Measurements from ENCODE around the gene LRRC4C.

LRRC4C gene

DNA sequence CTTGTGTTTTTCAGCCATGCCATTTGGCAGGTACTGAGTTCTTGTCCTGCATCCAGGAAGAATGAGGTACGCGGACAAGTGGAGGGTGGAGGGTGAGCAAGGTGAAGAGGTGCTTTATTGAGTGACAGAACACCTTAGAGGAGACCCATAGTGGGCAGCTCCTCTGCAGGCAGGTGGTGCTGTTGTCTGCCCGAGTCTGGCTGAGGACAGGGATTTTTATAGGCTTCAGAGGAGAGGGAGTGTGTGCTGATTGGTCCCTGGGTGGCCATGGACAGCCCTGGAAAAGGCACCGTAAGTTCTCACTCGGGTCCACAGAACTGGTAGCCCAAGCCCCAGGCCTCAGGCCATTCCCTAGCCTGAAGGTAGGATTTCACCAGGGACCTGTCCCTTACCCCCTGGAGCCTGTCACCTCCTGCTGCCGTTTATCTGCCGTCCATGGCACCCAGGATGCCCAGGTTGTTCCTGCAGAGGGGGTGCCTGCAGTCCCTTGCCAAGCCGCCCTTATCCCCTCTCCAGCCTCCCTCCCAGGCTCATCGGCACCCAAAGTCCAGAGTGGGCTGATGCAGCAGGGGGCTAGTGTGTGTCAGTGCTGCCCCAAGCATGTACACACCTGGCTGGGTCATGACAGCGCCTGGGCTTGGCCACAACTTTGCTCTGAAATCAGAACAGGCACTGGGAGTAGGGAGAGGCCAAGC is 213.6 kb downstream of the LRRC4C start:
- no peak for DNase-seq

DNA sequence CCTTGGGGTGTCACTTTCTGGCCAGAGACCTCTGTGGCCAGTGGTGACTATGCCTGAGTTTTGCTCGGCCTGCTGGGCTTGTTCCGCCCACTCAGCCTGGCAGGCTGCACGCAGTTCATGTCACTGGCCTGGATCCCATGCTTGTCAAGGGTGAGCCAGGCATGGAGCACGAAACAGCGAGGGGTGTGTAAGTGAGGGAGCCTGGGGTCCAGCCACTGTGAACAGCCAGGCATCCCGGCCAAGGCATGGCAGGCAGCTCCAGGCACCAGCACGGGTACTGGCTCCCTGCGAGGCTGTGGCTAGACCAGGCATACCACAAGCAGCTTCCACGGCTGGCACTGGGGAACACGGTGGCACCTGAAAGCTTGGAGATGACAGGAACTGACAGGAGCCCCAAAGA is 214.3 kb downstream of the LRRC4C start:
- no peak for DNase-seq

DNA sequence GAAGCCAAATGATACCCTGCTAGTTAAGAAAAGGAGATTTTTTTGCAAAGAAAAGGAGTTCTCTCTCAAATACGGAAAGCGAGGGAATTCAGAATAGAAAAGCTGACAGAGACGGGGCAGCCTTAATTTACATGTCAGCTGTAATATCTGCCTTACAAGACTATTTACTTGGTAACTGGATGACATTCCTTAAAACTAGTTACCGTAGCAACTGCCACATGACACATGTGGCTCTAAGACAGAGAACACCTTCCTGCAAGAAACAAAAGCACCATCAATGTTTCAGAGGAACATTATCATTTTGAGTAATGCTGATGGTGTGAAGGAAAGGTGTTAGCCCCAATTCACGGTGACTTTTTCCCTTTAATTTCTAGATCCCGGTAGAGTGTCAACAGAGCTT is 222.1 kb downstream of the LRRC4C start:
- no peak for DNase-seq

DNA sequence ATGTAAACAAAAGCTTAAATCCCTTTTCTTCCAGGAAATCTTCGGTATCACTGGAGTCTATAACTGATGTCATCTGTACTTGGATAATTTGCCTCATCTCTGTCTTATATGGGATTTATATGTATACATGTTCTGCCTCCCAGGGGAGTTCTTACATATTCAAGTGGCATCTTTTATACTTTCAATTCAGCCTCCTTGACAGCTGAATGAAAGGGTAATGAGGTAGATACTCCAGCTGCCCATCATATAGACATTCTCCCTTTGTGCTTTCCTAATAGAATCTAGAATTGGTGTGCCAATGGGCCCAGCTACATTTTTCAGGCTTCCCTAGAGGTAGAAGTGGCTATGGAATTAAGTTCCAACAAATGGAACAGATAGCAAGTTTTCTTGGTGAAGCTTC is 223.8 kb downstream of the LRRC4C start:
- no peak for DNase-seq

DNA sequence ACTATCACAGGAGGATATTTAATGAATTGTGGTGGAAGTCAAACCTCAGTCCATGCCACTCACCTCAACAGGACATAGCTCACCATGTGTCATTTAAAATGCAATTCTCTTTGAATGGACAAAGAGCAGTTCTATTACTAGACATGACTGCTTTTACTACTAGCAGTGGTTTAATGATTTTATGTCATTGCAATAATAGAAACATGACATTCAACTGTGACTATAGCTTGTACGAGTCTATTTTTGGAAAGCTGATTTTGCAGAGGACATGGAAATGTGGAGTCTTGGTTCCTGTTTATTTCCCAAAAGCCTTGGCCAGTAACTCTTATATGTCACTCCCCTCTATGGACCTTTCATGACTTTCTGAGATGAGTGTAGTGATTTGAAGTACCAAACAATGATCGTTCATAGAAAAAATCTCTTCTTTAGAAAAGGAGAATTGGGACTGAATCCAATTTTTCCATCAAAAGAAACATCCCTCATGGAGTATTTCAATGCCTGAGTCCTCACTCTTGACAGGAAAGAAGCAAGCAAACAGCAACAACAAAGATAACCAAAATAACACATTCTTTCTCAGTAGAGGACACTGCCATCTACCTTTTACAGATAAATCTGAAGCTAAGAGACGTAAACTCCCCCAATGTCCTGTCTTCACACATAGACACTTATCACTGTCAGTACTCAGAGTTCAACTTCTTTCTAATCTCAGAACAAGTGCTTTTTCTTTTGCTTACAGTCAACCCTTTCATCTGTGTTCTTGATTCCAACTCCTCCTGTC is 233.4 kb downstream of the LRRC4C start:
- no peak for DNase-seq

DNA sequence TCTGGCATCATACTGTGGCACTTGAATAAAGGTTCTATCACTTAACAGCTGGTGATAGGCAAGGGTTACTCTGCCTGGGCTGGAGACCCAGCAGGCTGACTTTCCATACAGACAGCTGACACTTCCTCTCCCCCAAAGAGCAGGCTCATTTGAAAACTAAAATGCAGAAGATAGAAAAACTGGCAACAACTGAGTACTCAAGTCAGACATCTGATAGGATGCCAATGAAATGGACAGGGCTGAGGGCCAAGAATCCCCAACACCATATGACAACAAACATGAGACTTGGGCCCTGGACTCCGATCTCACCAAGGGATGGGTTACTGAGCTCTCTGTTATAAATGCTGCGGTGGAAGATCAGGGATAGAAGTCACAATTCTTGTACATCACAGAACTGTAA is 237.2 kb downstream of the LRRC4C start:
- no peak for DNase-seq

DNA sequence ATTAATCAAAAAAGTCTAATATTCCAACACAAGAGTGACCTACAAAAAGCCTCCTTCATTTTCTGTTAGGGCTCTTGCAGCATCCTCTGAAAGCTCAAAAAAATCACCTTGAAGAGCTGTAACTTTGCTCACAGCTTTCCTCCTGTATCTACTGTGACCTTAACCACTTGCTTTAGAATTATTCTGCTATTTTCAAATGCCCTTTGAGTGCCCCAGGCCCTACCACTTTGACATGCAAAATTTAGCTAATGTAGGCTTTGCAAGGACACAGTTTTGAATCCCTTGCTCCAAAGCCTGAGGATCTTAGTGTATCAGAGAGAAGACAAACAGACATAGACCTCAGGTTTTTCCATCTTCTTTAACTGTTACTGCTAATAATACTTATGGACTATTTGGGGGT is 253.1 kb downstream of the LRRC4C start:
- no peak for DNase-seq

DNA sequence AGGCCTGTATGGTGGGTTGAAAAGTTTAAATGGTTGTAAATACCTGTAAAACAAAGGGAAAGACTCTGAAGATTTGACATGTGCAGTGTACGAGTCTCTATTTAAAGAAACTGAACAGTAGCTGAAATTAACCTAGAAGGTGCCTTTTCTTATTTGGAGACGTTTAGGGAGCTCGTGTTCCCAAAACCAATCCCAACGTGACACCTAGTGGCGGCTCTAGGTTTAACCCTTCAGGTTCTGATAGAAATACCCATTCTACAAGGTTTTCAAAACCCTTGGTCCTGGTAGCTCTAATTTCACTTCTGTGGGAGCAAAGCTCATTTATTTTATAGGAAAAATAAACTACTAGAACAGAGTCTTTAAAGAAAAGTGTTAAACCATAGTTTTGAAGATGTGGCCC is 258.3 kb downstream of the LRRC4C start:
- peak; percentile 34 for DNase-seq

DNA sequence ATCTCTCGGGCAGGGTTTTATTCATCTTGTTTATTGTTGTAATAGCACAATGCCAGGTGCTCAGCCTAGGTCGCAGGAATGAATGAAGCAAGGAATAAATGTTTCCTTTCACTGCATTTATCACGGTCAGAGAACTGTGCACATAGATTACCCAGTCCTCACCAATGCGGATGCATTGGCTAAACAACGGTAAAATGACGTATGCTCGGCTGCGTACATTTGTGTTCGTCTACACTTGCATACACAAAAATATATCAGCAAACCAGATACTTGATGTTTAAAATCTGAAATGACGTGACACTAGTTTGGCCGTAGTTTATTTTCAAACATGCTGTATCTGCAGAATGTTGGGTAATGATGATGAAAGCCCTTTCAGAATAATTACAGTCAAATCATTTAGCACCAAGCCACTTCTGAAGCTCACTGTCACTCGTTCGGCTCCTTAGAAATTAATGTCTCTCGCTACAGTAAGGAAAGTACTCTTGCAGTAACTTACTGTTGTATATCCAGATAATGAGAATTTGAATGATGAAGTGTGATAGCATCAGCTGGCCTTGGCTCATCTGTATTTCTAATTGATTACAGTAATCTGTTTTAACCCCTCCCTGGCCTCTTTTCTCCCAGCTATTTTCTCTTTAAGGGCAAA is 268.9 kb downstream of the LRRC4C start:
- DNase-seq = no peak

DNA sequence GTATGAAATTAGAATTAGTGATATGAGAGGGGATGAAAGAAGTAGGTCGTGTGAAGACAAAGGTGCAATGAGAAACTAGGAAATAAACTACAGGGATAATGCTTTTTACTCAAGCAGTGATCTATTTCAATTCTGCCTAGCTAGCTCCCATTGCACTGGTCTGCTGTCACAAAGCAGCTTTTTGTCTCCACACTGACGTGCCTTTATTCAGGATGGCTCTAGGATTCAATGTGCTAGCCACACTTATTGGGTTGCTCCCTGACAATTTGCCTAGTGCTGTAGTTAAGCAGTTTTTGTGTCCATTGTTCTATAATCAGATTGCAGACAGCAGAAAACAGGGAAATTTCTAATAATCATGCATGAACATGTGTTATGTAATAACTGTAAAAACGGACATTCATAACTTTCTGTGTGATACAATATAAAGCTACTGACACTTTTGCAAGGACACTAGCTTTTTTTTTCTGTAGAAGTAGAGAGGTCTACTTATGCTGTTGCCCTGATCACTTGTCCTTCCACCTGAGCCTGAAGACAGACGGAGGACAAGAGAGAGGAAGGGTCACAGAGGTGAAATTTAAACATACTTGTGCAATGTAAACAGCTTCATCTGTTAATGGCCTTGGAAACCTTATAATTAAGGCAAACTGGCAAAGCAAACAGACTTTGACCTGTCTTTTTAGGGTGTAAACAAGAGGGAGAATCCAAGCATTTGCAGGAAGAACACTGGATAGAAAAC is 269.6 kb downstream of the LRRC4C start:
- DNase-seq = no peak

DNA sequence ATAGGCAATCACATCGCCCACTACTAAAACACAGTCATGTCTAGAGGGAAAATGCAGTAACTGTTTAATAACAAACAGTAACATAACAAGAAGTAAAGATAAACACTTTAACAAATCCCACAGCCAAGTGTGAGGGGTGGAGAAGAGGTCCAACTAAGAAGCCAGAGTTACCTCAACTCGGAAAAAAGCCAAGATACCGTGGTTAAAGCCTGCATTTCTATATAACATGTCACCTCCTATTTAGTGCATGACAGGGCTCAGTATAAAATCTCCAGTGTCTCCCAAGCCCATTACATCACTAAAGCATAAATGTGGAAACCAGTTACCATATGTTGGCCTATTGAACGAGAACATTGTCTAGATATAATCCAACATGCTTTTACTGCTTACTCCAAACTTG is 281.7 kb downstream of the LRRC4C start:
- DNase-seq = no peak

DNA sequence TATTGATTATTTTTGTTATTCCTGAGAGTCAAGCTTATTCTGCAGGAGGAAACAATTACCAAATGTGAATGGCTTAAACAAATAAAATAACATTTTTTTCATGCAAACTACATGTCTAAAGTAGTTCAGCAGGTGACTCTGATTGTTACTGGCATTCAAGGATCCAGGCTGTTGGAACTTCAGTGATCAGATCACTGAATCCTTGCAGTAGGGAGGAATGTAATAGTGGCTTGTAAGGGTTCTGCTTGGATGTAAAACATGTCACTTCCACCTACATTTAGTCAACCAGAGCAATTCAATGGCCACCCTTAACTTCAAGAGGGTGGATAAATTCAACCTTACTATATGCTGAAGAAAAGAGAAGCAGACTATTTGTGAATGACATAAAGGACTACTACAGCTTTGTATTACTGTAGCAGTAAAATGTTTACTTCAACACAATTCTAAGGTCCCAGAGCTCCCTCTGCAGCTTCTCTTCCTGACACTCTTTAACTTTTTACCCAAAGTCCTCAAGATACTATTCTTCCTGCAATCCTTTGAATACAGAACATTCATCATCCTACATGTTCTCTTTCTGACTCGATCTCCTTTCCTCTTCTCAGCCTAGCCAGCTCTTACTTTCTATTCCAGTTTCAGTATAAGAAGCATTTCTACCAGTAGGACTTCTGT is 284.0 kb downstream of the LRRC4C start:
- DNase-seq = no peak

DNA sequence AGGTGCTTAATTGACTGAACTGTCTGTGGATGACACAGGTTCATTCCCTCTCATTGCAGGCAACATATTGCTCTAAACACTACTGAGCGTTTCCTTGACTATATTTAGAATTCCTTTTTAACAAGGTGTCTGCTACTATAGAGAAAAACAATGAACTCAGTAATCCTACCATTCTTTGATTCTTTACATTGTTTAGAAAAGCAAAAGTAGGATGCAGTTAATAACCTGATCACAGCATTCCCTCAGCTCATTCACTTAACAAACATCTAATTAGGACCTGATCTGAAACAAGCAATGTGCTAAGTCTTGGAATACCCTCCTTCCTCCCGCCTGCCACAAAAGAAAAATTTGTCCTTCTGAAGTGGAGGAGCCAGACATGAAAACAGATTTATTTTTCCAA is 313.1 kb downstream of the LRRC4C start:
- no peak for DNase-seq

DNA sequence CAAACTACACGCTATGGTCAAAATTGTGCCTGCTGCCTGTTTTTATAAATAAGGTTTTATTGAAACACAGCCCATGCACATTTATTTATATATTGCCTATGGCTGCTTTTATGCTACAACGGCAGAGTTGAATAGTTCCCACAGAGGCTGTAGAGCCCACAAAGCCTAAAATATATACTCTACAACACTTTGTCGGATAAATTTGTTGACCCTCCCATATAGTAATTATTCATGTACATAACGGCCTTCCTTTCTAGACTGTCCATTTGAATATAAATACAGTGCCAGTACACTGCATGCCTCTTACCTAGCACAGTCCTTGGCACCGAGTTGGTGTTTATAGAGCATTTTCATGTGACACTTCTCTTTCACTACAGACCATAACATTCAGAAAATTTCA is 314.0 kb downstream of the LRRC4C start:
- DNase-seq = no peak

DNA sequence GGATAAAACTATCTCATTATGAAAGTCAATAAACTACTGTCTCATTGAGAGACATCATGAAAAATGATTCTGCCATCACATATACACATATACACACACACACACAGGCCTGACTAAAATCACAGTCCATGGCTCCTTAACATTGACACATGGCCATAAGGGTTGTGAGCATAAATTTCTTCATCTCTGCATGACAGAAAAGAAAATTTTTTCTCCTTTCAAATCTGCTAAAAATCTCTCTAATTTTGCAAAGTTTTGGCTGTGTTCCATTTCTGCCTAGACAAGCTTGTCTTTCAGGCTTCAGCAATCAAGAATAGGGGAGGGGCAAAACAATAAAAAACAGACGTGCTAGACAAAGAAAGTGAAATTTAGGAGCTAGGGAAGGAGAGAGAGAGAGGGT is 324.5 kb downstream of the LRRC4C start:
- DNase-seq = no peak

DNA sequence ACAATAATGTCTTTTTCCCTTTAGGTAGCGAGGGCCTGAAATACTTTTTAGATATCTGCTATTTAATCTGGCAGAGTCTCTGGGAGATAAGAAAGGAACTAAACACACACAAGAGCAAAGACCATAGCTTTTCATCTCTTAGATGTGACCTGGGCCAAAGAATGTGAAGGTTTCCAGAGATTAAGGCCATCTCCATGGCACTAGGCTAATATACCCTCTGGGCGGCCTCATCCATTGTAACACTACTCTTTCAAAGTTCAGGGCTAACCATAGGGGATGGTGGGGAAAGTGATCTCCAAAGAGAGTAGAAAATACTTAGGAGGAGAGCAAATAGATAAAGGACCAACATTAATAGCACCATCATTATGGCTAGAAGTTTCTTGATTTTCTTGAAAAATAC is 326.4 kb downstream of the LRRC4C start:
- no peak for DNase-seq

DNA sequence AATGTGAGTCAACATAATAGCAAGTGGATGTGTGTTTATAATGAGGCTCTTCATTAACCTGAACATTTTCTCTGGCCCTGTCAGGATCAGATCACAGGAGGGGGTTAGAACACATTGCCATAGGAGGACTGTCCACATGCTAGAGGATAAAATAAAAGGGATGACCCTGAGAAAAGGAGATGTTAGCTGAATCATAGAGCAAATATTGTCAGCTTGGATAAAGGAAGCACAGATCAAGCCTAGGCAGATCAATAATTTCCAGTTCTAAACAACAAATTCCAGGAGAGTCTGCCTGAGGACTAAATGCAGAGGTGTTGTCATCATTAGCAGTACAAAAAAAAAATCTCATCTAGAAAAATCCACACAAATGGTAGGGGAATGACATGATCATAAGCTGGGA is 337.9 kb downstream of the LRRC4C start:
- no peak for DNase-seq

DNA sequence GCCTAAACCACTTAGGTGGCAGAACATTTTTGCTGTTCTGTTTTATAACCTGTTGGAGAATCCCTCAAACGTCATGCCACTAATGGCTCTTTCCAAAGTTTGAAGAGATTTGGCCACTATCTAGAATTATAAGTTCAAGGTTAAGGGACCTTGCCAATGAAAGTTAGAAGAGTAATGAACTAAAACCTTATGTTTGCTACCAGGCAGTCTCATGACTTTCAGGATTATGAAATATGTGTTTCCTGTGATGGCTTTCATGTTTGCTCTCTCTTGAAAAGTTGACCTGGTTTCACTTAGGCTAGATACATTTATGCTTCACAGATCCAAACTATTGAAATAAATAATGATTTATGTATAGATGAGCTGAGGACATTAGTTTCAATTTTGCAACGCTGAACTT is 340.0 kb downstream of the LRRC4C start:
- DNase-seq = no peak

DNA sequence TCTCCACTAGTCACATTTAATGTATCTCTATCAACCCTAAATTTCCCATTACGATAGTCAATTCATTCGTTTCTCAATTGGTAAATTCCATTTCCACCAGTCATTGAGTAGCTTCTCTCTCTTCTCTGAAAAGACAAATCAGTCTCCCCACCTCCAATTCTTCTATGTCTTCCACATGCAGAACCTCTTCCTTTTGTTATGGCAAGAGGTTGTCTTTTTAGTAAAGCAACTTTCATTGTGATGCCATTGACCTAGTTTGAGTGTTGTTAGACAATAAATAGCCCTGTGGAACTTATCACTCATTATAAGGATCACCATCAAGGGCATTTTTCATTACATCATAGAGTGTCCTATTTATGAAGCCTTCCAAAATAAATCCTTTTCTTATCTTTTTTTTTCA is 340.9 kb downstream of the LRRC4C start:
- DNase-seq = no peak

DNA sequence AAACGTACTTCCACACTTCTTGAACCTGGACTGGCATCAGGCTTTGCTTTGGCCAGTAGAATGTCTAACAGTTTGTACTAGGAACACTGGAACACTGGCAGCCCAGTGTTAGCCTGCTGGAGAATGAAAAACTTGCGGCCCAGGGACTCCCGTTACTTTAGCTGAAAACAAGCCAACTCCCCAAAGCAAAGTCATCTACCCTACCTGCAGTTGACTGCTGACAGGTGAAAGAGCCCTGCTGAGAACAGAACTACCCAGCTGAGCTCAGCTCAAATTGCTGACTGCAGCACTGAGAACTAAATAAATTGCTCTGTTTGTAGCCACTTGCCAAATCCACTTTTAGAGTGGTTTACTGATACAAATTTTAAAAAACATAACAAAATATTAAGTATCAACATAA is 342.5 kb downstream of the LRRC4C start:
- no peak for DNase-seq

DNA sequence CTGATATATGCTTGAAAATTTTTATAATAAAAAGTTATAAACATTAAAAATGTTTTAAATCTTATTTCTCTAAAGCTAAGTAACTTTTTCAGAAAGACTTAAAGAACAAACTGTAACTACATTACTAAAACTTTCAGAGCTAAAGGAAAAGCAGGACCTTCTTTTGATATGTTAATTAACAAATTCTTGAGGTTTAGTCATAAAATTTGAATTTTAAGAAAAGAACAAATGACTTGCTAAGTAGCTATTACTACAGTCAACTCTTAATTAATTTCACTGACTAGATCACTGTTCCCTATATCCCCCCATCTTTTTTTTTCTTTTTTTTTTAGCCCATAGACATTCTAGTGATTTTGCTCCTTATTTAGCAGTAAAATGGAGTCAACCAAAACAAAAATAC is 344.4 kb downstream of the LRRC4C start:
- DNase-seq = no peak

DNA sequence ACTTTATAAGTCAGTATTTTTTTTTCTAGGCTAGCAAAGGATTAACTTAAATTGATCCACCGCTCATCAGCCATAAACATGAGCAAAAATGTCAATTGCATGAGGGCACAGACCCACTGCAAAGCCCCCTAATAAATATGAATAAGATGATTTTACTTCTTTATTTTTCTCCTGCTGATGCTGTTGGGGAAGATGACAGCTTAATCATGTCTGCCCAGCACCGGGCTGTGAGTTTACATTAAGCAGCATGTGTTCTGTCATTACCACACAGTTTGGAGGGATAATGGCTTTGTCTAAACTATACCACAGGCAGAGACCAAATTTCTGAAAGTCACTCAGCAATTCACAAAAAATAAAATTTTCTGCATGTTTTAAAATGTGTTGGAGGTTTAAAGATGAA is 346.3 kb downstream of the LRRC4C start:
- no peak for DNase-seq

DNA sequence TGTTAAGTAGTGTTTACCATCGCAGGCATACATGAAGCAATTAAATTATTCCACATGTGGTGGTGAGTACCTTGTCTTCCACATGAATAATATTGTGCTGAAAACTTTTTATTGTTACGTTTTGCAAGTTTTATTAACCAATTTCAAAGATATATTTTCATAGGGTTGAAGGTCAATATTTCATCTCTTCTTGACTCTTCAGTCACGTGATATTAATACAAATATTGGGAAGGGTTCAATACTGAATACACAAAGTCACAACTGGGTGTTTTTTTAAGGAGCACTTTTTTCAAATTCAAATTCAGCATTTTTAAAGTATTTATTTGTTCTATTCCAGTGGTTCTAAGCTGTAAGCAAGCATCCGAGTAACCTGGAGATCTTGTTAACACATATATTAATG is 348.9 kb downstream of the LRRC4C start:
- DNase-seq = no peak

All from stimulated activated CD8-positive, alpha-beta memory T cell treated with anti-CD3 and anti-CD28 coated beads, Interleukin-4, amount 100 ng/mL, for 48 hours (primary cell).